ENCODE results near the gene DIS3L.

DNA sequence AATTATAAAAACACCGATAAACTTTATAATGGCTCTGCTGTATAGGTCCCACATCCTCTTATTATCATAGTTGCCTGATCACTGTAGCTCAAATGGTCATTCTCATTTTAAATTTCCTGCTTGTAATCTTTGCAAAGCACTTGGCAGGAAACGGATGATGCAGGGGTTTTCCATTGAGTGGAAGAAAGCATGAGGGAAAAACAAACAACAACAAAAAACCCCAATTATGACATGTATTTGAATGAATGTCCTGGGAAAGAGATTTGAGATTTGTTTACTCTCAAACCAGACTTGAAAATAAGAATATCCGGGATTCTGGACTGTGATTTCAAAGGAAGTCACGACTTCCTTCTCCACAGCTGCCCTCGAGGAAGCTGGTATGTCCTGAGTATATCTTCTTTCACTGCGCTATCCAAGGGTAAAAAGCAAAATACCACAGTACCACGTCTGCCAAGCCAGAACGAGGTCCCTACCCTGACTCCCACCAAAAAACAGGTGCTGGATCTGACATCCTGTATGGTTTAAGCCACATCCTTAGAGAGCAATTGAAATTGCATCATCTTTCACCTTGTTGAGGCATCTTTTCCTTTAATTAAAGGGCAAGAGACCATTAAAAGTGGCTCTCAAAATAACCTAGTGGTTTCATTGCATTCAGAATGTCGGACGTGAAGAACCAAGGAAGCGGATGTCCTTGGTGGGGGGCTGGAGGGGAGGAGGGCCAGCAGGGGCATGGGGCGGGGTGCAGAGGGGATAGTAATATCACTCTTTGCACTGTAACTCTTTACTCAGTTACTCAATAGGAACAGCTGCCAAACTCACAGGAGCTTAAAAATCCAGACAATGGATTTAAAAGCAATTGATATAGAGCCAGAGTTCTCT lies 76.6 kb downstream of the DIS3L start:
- no peak for TF ChIP-seq POLR2A (IDR thresholded peaks at IDR 0.05)
- TF ChIP-seq, protein P1, sequence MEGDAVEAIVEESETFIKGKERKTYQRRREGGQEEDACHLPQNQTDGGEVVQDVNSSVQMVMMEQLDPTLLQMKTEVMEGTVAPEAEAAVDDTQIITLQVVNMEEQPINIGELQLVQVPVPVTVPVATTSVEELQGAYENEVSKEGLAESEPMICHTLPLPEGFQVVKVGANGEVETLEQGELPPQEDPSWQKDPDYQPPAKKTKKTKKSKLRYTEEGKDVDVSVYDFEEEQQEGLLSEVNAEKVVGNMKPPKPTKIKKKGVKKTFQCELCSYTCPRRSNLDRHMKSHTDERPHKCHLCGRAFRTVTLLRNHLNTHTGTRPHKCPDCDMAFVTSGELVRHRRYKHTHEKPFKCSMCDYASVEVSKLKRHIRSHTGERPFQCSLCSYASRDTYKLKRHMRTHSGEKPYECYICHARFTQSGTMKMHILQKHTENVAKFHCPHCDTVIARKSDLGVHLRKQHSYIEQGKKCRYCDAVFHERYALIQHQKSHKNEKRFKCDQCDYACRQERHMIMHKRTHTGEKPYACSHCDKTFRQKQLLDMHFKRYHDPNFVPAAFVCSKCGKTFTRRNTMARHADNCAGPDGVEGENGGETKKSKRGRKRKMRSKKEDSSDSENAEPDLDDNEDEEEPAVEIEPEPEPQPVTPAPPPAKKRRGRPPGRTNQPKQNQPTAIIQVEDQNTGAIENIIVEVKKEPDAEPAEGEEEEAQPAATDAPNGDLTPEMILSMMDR (IDR thresholded peaks at IDR 0.05 in 4 of 5, conservative IDR thresholded peaks at IDR 0.05 in 1 of 5), result no peak
